Raji (cell line): ENCODE results near the gene FMO2.

Source experiments
- POLR2A ChIP-seq: IDR thresholded peaks from 2 replicates; pipeline ENCODE4 v1.6.1; 2011; ENCODE audit warnings: low read depth, low read length, control low read depth; ENCODE audit not compliant: insufficient read depth

The FMO2 gene

GRCh38 chr1:171221665-171222591, 36.8 kb downstream of the FMO2 start:
- no peak for TF ChIP-seq POLR2A

GRCh38 chr1:171222936-171223335, 37.8 kb downstream of the FMO2 start:
- TF ChIP-seq POLR2A, result no peak

- no peak for TF ChIP-seq POLR2A
Measured at GRCh38 chr1:171226747-171227370, 41.8 kb downstream of the FMO2 start.

GRCh38 chr1:171231326-171231725, 46.2 kb downstream of the FMO2 start:
- TF ChIP-seq POLR2A, result no peak

GRCh38 chr1:171233183-171233582, 48.1 kb downstream of the FMO2 start:
- no peak for TF ChIP-seq POLR2A

- TF ChIP-seq POLR2A, result no peak
Measured at GRCh38 chr1:171243878-171244277, 58.8 kb downstream of the FMO2 start.

- TF ChIP-seq POLR2A, result no peak
Measured at GRCh38 chr1:171245458-171246064, 60.5 kb downstream of the FMO2 start.

GRCh38 chr1:171247501-171247900, 62.4 kb downstream of the FMO2 start:
- TF ChIP-seq POLR2A, result no peak

GRCh38 chr1:171248302-171248701, 63.2 kb downstream of the FMO2 start, which contains the start of gene FMO1:
TSS of gene FMO1 (plus strand) at chr1:171248494. CDS start at chr1:171258088, 9,594 bp downstream.
- no peak for TF ChIP-seq POLR2A

GRCh38 chr1:171248841-171249240, 63.7 kb downstream of the FMO2 start:
- TF ChIP-seq POLR2A, result no peak

GRCh38 chr1:171250263-171250662, 65.2 kb downstream of the FMO2 start:
- TF ChIP-seq POLR2A, result no peak

GRCh38 chr1:171251042-171251951, 66.2 kb downstream of the FMO2 start:
- TF ChIP-seq POLR2A, result no peak

- TF ChIP-seq POLR2A, result no peak
Measured at GRCh38 chr1:171251952-171252300, 66.8 kb downstream of the FMO2 start.

GRCh38 chr1:171252482-171252881, 67.4 kb downstream of the FMO2 start:
- TF ChIP-seq POLR2A, result no peak

- no peak for TF ChIP-seq POLR2A
Measured at GRCh38 chr1:171254859-171255258, 69.8 kb downstream of the FMO2 start.
